ENCODE data around the gene TEX22. TPM values are rescaled to one million over a fixed set of nuclear protein-coding genes. Genes with fewer than 3 reads are reported as not detected.
A peak's percentile ranks its signal among the peaks of the same experiment; 100 is the strongest.

TEX22 gene, protein sequence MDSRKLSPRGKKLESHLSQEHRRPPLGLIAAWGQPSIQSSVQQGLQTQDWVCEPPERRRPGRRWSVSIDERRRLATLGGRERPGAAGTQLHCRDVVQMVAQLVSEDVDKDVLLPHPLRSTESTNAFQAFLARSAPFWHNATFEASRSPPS
- total RNA-seq: 1 to 10 TPM in 2 of 3 donors, under 1 TPM in 1; 0.71 to 1.7 (median 1.2) TPM

GRCh38 chr14:105398044-105398725 is at the start of gene TEX22:
TEX22 (plus strand) TSS chr14:105398538; CDS start chr14:105399341, 803 bp downstream.
- peaks cover 13% of the 10 kb centered on the region for H3K9me3 Mint-ChIP-seq

DNA sequence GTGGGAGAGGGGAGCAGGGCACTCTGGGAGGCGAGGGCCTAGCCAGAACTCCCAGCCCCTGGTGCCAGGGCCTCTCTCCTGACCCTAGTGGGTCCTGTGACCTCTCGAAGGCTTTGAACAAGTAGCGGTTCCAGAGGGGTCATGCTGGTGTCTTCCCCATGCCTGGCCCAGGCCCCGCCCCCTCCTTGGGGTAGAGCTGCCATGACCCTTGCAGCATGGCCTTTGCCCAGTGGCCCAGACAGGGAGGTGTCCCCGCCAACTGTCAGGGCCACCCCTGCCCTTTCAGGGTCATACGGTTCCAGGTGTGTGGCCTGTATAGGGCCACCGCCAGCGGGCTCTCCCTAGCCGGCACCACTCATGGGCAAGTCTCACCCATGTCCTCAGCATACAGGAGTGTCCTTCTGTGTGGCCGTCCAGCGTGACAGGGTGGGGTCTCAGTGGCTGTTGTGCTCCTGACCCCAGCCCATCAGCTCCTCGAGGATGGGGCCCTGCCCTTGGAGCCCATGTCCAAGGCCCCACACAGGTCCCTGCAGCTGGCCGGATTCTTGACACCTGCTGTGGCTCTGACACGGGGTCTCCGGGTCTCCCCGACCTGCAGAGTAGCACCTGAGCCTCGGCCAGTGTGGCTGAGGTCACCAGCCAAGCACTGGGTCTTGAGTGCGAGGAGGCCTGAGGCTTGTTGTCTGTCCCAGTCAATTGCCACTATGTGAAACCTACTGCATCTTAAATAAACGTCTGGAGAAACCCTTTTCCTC is 49.2 kb upstream of the TEX22 start:
- ATAC-seq (no peak), DNase-seq (no peak)
- Mint-ChIP-seq H3K4me1 (ENCODE audit: low read depth) (peaks cover 4% of the 10 kb centered on the region), H3K27me3 (ENCODE audit: low read depth) (no peaks in the 10 kb centered on the region), H3K4me3 (no peak overlapping the region), H3K9me3 (peaks cover 5% of the 10 kb centered on the region), H3K36me3 (ENCODE audit: insufficient read depth) (no peaks in the 10 kb centered on the region)

More at GRCh38 chr14:105398044-105398725, at the start of gene TEX22:
- Mint-ChIP-seq H3K4me3 (peak within 1 kb of the TSS; percentile 87), H3K4me1 (ENCODE audit: low read depth) (peaks cover 25% of the 10 kb centered on the region), H3K27me3 (ENCODE audit: low read depth) (no peaks in the 10 kb centered on the region), H3K36me3 (ENCODE audit: insufficient read depth) (peaks cover 15% of the 10 kb centered on the region)
- DNase-seq (peak; percentile 92), ATAC-seq (peak; percentile 87 to 92)

- no peaks in the 10 kb centered on the region for H3K36me3 Mint-ChIP-seq (ENCODE audit: insufficient read depth)
- H3K27me3 Mint-ChIP-seq (ENCODE audit: low read depth): no peaks in the 10 kb centered on the region
- no peak for DNase-seq
- no peak overlapping the region for H3K4me3 Mint-ChIP-seq
- peaks cover 4% of the 10 kb centered on the region for H3K4me1 Mint-ChIP-seq (ENCODE audit: low read depth)
- no peak for ATAC-seq
- H3K9me3 Mint-ChIP-seq: peaks cover 5% of the 10 kb centered on the region
Observed at GRCh38 chr14:105349992-105350391, 48.3 kb upstream of the TEX22 start.

GRCh38 chr14:105350450-105351244 is 47.7 kb upstream of the TEX22 start:
- Mint-ChIP-seq H3K9me3 (peaks cover 2% of the 10 kb centered on the region), H3K4me1 (ENCODE audit: low read depth) (peaks cover 4% of the 10 kb centered on the region), H3K27me3 (ENCODE audit: low read depth) (no peaks in the 10 kb centered on the region), H3K36me3 (ENCODE audit: insufficient read depth) (no peaks in the 10 kb centered on the region), H3K4me3 (no peak overlapping the region)
- DNase-seq (no peak), ATAC-seq (no peak)

DNA sequence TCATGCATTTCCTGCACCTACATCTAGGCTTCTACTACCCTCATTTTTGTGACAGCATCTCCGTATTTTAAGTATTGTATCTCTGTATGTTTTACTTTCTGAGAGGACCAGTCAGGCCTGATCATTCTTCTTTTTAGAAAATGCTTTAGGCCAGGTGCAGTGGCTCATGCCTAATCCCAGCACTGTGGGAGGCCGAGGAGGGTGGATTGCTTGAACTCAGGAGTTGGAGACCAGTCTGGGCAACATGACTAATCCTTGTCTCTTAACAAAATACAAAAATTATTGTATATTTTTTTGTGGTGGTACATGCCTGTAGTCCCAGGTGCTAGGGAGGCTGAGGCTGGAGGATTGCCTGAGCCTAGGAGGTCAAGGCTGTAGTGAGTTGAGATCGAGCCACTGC is 46.9 kb upstream of the TEX22 start:
- no peak for DNase-seq
- no peak for ATAC-seq
- H3K36me3 Mint-ChIP-seq (ENCODE audit: insufficient read depth): no peaks in the 10 kb centered on the region
- H3K9me3 Mint-ChIP-seq: no peaks in the 10 kb centered on the region
- H3K27me3 Mint-ChIP-seq (ENCODE audit: low read depth): no peaks in the 10 kb centered on the region
- H3K4me1 Mint-ChIP-seq (ENCODE audit: low read depth): peaks cover 3% of the 10 kb centered on the region
- H3K4me3 Mint-ChIP-seq: no peak overlapping the region

- Mint-ChIP-seq H3K27me3 (ENCODE audit: low read depth) (no peaks in the 10 kb centered on the region), H3K4me3 (no peak overlapping the region), H3K9me3 (no peaks in the 10 kb centered on the region), H3K36me3 (ENCODE audit: insufficient read depth) (no peaks in the 10 kb centered on the region), H3K4me1 (ENCODE audit: low read depth) (peaks cover 3% of the 10 kb centered on the region)
- ATAC-seq (peak; percentile 96 to 97), DNase-seq (peak; percentile 87)
Observed at GRCh38 chr14:105351920-105352851, 46.2 kb upstream of the TEX22 start.

GRCh38 chr14:105353136-105353535 is 45.2 kb upstream of the TEX22 start:
- Mint-ChIP-seq H3K36me3 (ENCODE audit: insufficient read depth) (no peaks in the 10 kb centered on the region), H3K4me1 (ENCODE audit: low read depth) (peaks cover 3% of the 10 kb centered on the region), H3K27me3 (ENCODE audit: low read depth) (no peaks in the 10 kb centered on the region), H3K9me3 (no peaks in the 10 kb centered on the region), H3K4me3 (no peak overlapping the region)
- ATAC-seq (no peak), DNase-seq (no peak)

DNA sequence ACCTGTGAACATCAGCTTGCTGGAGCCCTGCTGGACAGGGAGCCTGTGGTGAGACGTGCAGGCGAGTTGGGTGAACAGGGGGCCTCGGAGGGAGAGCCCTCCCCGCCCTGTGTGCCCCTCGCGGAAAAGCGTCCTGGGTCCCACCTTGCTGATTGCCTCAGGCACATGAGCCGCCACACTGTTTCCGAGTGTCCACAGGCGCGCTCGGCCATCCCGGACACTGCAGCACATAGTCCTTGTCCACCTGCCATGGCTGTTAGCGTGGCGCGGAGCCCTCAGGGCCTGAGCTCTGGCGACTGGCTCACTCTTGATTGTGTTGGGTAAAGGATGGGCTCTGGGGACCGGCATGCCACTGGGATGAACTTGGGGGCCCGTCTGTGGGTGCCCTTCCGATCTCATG is 43.8 kb upstream of the TEX22 start:
- Mint-ChIP-seq H3K9me3 (no peaks in the 10 kb centered on the region), H3K36me3 (ENCODE audit: insufficient read depth) (no peaks in the 10 kb centered on the region), H3K4me1 (ENCODE audit: low read depth) (peaks cover 3% of the 10 kb centered on the region), H3K4me3 (no peak overlapping the region), H3K27me3 (ENCODE audit: low read depth) (no peaks in the 10 kb centered on the region)
- DNase-seq (no peak), ATAC-seq (no peak)

DNA sequence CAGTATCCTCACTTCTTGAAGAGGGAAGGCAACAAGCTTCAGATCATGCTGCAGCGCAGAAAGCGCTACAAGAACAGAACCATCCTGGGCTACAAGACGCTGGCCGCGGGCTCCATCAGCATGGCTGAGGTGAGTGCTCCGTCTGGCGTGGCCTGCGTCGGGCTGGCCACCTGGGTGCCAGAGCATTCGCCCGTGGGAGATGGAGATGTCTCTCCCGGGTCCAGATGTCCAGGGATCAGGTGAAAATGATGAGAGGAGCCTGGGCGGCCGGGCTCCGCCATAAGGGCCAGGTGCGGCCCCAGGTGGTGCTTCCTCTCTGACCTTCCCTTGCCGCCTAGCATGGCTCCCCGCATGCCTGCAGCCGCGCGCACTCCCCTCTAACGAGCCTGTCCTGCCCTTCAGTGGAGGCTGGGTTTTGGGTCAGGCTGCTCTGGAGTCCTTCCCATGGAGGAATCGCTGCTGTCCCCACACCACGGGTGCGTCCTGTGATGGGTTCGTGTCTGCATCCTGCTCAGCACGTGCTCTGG is 43.2 kb upstream of the TEX22 start:
- Mint-ChIP-seq H3K4me1 (ENCODE audit: low read depth) (peaks cover 3% of the 10 kb centered on the region), H3K4me3 (no peak overlapping the region), H3K9me3 (no peaks in the 10 kb centered on the region), H3K27me3 (ENCODE audit: low read depth) (no peaks in the 10 kb centered on the region), H3K36me3 (ENCODE audit: insufficient read depth) (no peaks in the 10 kb centered on the region)
- ATAC-seq: no peak
- DNase-seq: no peak

DNA sequence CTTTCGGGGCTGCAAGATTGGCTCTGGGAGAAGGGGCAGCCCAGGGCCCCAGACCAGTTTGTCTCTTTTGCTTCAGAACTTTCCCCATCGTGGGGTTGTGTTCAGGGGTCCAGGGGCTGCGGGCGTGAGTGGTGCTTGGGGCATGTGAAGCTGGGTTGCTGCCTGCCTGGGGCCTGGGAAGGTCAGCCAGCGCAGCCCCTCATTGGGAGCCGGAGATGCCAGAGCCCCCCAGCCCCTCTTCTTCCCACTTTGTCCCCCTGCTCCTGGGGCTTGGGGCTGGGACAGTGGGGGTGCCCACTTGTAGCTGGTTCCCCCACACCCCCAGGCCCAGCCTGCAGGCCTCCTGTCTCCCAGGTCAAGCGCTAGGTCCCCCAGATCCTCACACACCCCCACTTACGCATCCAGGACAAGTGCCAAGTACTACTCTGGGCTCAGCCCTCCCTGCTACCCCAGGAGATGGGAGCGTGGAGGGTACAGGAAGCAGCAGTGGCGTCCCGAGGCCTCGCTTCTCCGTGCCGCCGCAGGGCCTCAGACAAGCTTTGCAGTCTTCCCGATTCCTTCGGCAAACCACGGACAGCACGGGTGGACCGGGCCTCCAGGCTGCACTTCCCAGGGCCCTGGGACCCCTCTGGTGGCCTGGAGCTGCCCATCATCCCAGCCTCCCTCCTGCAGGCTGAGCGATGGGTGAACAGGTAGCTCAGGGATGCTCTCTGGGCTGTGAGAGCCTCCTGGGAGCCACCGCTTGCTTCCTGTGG is 42.3 kb upstream of the TEX22 start:
- Mint-ChIP-seq H3K4me3 (no peak overlapping the region), H3K9me3 (no peaks in the 10 kb centered on the region), H3K27me3 (ENCODE audit: low read depth) (no peaks in the 10 kb centered on the region), H3K36me3 (ENCODE audit: insufficient read depth) (no peaks in the 10 kb centered on the region), H3K4me1 (ENCODE audit: low read depth) (peaks cover 3% of the 10 kb centered on the region)
- ATAC-seq (no peak), DNase-seq (no peak)

DNA sequence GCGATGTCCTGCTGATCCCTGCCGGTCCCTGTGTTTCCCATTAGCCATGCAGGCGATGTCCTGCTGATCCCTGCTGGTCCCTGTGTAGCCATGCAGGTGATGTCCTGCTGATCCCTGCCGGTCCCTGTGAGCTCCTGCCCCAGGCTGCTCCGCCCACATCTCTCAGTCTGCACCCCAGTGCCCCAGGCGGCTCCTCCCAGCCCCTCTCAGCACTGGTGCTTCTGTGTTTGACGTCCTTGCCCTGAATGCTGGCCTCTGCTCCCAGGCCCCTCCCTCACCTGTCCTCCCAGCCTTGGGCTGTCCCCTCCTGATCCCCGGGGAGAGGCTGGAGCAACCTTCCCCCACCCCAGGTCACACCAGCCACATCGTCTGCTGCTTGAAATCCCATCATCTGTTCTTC is 41.4 kb upstream of the TEX22 start:
- Mint-ChIP-seq H3K36me3 (ENCODE audit: insufficient read depth) (no peaks in the 10 kb centered on the region), H3K9me3 (no peaks in the 10 kb centered on the region), H3K27me3 (ENCODE audit: low read depth) (no peaks in the 10 kb centered on the region), H3K4me1 (ENCODE audit: low read depth) (peaks cover 3% of the 10 kb centered on the region), H3K4me3 (no peak overlapping the region)
- ATAC-seq: no peak
- DNase-seq: no peak

GRCh38 chr14:105357626-105358025 is 40.7 kb upstream of the TEX22 start:
- no peaks in the 10 kb centered on the region for H3K36me3 Mint-ChIP-seq (ENCODE audit: insufficient read depth)
- no peaks in the 10 kb centered on the region for H3K27me3 Mint-ChIP-seq (ENCODE audit: low read depth)
- no peaks in the 10 kb centered on the region for H3K4me1 Mint-ChIP-seq (ENCODE audit: low read depth)
- H3K4me3 Mint-ChIP-seq: no peak overlapping the region
- no peaks in the 10 kb centered on the region for H3K9me3 Mint-ChIP-seq
- no peak for ATAC-seq
- DNase-seq: no peak

All from activated T-cell treated with anti-CD3 and anti-CD28 coated beads, Interleukin-2, amount 50 U/mL, for 4 hours (primary cell).